GM18508 (cell line): ENCODE data around the gene STUM.
"Not testable (repeated sequence)": the region's sequence is repeated elsewhere in the genome, so short reads cannot be mapped to it uniquely, and the experiment has no call there.

Experiments
- ATAC-seq: cut with Tn5 transposase; IDR thresholded peaks from one replicate; pipeline ENCODE4 v1.9.1; 2021; ENCODE audit warnings: moderate number of reproducible peaks; ENCODE audit not compliant: insufficient read depth, unreplicated experiment

STUM gene

GRCh38 chr1:226548256-226549093 lies at the start of gene STUM:
STUM (plus strand) TSS chr1:226548764; CDS start chr1:226548905, 141 bp downstream.
- ATAC-seq: no peak

GRCh38 chr1:226499699-226500098 lies 48.9 kb upstream of the STUM start:
- ATAC-seq: not testable (repeated sequence)

- ATAC-seq: no peak
Observed at GRCh38 chr1:226506021-226506420, 42.5 kb upstream of the STUM start.

- ATAC-seq: no peak
Observed at GRCh38 chr1:226506921-226507320, 41.6 kb upstream of the STUM start.

- ATAC-seq: no peak
Observed at GRCh38 chr1:226510453-226510852, 38.1 kb upstream of the STUM start.

- ATAC-seq: no peak
Observed at GRCh38 chr1:226511296-226511695, 37.3 kb upstream of the STUM start.

- no peak for ATAC-seq
Observed at GRCh38 chr1:226512076-226512728, 36.4 kb upstream of the STUM start.

- ATAC-seq: no peak
Observed at GRCh38 chr1:226518375-226518774, 30.2 kb upstream of the STUM start.

- ATAC-seq: no peak
Observed at GRCh38 chr1:226519135-226519534, 29.4 kb upstream of the STUM start.

GRCh38 chr1:226519716-226520598 lies 28.6 kb upstream of the STUM start:
- ATAC-seq: no peak

- ATAC-seq: no peak
Observed at GRCh38 chr1:226520640-226521355, 27.8 kb upstream of the STUM start.

- no peak for ATAC-seq
Observed at GRCh38 chr1:226523646-226524406, 24.7 kb upstream of the STUM start.

GRCh38 chr1:226524547-226524946 lies 24.0 kb upstream of the STUM start:
- no peak for ATAC-seq

- no peak for ATAC-seq
Observed at GRCh38 chr1:226525750-226526149, 22.8 kb upstream of the STUM start.

GRCh38 chr1:226526801-226527595 lies 21.6 kb upstream of the STUM start:
- no peak for ATAC-seq

- no peak for ATAC-seq
Observed at GRCh38 chr1:226529891-226530290, 18.7 kb upstream of the STUM start.

GRCh38 chr1:226530591-226530990 lies 18.0 kb upstream of the STUM start:
- ATAC-seq: no peak

GRCh38 chr1:226531360-226532093 lies 17.0 kb upstream of the STUM start:
- no peak for ATAC-seq
